Measurements from ENCODE around the gene UCP3.

GRCh38 chr11:73982990-73983740, 25.7 kb downstream of the UCP3 start:
- TF ChIP-seq CTCF (IDR thresholded peaks at IDR 0.05; ENCODE audit: insufficient read depth, low read length, poor library complexity, severe bottlenecking) (no peak), EZH2phosphoT487 (conservative IDR thresholded peaks at IDR 0.05; ENCODE audit: low read length) (no peak)

Data from SU-DHL-6 (cell line).